GM21360 (cell line): ENCODE results near the gene PML.
"Not testable (repeated sequence)": the region's sequence is repeated elsewhere in the genome, so short reads cannot be mapped to it uniquely, and the experiment has no call there.

Source experiments
- ATAC-seq: cut with Tn5 transposase; IDR thresholded peaks from one replicate; pipeline ENCODE4 v1.9.1; 2021; ENCODE audit warnings: mild to moderate bottlenecking, moderate library complexity; ENCODE audit not compliant: unreplicated experiment

Gene PML

GRCh38 chr15:74037171-74038117, 42.9 kb downstream of the PML start:
- no peak for ATAC-seq

DNA sequence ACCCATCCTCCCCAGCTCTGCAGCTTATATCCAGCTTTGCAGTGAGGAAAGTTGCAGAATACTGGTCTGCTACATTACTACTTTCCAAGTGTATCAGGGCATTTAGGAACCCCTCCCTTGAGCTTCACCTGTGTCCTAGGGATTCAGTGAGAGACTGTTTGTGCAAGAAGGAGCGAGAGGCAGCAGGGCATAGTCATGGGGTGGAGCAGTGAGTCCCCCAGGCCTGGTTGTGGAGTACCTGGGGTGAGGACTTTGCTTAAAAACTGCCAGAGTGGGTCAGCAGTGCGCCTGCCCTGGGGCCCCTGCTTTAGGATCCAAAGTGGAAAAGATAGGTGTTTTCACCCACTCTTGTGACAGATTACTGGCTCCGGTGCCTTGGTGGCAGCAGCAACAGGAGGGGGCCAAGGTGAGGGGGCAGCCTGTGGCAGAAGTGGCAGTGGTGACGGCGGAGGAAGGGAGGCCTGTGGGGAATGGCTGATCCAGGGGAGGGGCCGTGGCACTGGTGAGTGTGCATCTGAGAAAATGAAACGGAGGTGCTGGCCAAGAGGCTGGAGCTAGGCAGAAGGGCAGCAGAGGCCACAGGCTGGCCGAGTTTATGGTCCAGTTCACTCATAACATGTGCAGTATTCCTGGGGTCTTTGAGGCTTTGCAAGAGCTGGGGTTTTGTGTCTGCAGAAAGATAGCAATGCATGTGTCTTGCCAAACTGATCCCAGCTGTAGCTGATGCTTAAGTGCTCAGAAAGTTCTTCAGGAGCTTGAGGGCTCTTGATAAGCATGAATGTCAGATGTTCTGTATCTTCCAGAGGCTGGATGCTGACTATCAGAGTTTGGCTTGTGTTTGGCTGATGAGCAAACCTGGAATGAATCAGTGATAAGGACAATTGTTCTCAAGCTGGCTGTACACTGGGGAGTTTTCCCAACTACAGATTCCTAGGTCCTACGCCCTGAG, 44.5 kb downstream of the PML start:
- ATAC-seq = no peak

- ATAC-seq = no peak
Measured at GRCh38 chr15:74039656-74040010, 45.1 kb downstream of the PML start.

- no peak for ATAC-seq
Measured at GRCh38 chr15:74040109-74040850, 45.8 kb downstream of the PML start.

DNA sequence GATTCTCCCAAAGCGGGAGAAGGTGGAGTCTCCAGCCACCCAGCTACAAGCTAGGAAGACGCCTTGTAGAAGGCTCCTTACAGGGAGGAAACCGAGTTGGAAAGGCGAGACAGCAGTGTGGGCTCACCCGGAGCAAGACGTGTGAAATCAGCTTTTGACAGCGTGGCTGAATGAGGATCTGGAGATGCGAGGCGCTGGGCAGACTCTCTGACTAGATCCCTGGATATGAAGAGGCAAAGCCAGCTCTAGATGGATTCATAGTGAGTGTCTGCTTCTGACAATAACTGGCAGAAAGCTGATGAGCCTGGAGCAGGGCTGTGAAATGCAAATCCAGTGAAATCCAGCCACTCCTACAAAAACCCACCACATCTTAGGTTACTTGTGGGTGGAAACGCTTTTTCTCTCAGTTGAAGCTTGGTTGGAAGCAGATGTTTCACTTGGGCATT, 46.8 kb downstream of the PML start:
- no peak for ATAC-seq

DNA sequence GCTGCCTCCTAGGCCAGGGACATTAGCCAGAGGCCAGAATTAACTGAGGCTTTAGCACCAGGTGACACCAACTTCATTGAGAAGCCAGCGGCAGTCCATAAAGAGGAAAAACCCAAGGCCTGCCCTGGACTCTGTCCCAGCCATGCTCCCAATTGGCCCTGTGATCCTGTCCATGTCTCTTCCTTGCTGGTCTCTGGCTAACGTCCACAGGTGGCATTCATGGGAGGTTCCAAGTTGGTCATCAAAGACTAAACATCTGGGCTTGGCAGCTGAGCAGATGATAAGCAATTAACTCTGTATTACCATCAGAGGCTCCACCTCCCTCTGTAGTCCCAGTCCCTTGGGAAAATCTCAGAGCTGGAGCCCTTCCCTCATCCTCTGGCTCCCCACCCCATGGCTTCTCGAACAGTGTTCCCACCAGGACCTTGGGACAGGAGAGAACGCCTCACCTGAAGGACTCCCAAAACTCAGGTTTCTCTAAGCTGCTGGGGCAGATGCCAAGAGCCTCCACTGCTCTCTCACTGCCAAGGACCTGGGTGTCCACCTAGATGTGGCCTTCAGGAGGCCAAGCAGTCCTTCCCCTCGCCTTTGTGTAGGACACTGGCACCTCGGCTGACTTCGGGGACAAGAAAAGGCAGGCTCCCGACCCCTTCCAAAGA, 47.4 kb downstream of the PML start:
- ATAC-seq = no peak

DNA sequence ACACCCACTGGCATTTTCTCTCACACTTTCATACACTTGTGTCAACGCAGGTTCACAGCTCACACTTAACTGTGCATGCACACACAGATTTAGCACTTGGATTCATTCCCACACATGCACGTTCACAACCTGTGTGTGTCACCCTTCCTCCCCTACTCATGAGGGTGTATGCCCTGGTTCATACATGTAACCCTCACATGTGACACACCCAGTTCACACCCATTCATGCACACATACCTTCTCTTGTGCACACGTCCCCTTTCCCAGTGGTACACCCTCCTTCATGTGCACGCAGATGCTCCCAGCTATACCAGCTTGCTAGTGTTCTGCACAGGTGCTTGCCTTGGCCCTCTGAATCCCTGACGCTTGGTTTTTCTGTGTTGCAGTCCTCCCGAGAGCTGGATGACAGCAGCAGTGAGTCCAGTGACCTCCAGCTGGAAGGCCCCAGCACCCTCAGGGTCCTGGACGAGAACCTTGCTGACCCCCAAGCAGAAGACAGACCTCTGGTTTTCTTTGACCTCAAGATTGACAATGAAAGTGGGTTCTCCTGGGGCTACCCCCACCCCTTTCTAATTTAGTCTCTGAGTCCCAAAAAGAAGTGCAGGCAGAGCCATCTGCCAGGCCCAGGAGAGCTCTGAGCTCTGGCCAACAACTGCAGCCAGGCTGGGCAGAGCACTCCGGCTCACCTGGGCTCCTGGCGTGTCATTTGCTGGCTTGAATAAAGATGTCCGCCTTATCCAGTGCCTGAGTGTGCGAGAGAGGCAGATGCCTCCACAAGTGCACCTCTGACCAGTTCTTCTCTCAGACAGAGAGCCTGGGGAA, 48.3 kb downstream of the PML start:
- ATAC-seq = no peak

DNA sequence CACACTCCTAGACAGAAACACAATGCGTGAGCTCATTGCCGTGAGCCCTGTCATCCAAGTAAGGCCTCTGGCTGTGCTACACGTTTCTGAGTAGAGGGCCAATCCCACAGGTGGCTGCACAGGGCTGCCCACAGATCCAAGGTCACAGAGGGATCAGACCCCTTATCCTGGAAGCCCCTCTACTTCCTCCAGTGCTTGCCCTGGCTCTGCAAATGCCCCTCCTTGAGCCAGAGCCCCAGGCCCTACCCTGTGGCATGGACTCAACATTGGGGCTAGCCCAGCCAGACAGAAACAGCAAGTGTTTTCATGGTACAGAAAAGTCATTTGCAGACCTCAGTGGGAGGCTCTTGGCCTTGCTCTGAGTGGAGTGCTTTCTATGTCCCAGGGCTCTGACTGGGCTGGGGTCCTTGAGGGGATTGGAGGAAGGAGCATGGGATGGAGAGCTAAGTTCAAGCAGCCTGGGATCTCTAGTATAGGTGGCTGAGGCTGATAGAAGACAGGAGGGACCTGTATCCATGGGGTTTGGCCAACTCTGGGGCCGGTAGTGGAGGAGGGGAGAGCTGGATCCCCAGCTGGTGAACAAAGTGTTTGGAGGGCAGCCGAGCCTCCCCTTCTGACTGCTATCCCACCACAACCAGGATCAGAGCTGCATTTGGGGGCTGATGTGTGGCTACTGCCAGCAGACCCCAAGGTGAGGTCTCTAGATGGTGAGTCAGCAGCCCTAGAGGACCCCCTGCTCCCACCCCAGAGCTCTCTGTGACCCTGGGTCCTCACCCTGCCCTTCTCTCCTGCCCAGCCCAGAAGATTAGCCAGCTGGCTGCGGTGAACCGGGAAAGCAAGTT, 49.1 kb downstream of the PML start:
- ATAC-seq = no peak

DNA sequence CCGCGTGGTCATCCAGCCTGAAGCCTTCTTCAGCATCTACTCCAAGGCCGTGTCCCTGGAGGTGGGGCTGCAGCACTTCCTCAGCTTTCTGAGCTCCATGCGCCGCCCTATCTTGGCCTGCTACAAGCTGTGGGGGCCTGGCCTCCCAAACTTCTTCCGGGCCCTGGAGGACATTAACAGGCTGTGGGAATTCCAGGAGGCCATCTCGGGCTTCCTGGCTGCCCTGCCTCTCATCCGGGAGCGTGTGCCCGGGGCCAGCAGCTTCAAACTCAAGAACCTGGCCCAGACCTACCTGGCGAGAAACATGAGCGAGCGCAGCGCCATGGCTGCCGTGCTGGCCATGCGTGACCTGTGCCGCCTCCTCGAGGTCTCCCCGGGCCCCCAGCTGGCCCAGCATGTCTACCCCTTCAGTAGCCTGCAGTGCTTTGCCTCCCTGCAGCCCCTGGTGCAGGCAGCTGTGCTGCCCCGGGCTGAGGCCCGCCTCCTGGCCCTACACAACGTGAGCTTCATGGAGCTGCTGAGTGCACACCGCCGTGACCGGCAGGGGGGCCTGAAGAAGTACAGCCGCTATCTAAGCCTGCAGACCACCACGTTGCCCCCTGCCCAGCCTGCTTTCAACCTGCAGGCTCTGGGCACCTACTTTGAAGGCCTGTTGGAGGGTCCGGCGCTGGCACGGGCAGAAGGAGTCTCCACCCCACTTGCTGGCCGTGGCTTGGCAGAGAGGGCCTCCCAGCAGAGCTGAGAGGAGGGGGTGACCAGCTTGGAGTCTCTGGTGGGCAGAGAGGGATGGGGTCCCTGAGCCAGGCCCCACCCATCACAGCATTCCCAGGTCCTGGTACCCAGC, 50.0 kb downstream of the PML start:
- ATAC-seq = no peak

DNA sequence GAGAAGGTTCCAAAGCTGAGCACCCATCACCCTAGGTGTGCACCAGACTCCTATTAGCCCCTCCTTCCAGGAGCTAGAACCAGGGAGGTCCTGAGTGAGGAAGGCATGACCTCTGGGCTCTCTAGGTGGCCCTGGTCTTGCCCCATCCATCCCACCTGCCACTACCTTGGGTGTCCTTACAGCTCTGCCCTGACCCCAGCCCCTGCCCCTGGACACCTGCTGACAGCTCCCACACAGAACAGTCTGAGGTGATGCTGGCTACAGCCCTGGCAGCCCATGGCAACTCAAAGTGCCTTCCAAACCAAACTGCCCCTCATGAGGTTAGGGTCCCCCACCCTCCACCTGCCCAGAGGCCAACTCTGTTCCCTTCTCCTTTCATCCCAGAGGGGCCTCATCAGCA, 50.7 kb downstream of the PML start:
- no peak for ATAC-seq

- no peak for ATAC-seq
Measured at GRCh38 chr15:74045636-74046274, 51.2 kb downstream of the PML start.

- ATAC-seq = no peak
Measured at GRCh38 chr15:74046275-74046674, 51.8 kb downstream of the PML start.

DNA sequence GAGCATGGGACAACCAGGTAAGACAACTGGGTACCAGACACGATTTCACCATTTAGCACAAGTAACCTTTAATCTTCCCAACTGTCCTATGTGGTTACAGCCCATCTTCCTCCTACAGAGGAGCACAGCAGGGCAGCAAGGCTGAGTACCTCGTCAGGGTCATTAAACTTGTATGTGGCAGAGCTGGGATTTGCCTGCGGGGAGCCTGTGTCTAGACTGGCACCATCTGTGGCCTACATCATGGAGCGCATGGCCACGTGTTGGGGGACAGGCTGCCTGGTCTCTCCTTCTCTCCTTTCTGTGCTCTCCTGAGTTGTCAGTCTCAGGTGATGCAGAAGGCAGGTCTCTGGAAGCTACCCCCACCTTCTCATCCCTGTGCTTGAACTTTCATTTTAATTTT, 55.6 kb downstream of the PML start:
- no peak for ATAC-seq

- no peak for ATAC-seq
Measured at GRCh38 chr15:74050556-74051234, 56.2 kb downstream of the PML start.

GRCh38 chr15:74052271-74053260, 58.0 kb downstream of the PML start:
- not testable (repeated sequence) for ATAC-seq

- ATAC-seq = no peak
Measured at GRCh38 chr15:74053517-74053916, 59.0 kb downstream of the PML start.
